Fibroblast of villous mesenchyme (primary cell): Measurements from ENCODE around the gene KLK13. TPM values are rescaled to one million over a fixed set of nuclear protein-coding genes. Genes with fewer than 3 reads are reported as not detected.

Source experiments
- DNase-seq: peaks from one replicate; pipeline ENCODE4 v3.0.0-alpha.2; 2010; ENCODE audit warnings: low read depth
- H3K4me3 ChIP-seq: 2 replicates; pipeline ENCODE4 v1.5.1; 2011; ENCODE audit warnings: low read depth, mild to moderate bottlenecking, low read length
- CTCF ChIP-seq: IDR thresholded peaks from 2 replicates; pipeline ENCODE4 v1.5.1; 2012; ENCODE audit warnings: low read depth, mild to moderate bottlenecking, low read length; ENCODE audit not compliant: insufficient read depth
- total RNA-seq: library from RNA; depleted of rRNA; stranded (reverse); fragments of >200 nt; gene quantifications from 2 replicates; pipeline ENCODE4 v1.2.3, GENCODE V29; 2012

The KLK13 gene
- total RNA-seq, 1 donor = not detected

GRCh38 chr19:51009061-51009891, 55.6 kb downstream of the KLK13 start:
- no peak overlapping the region for H3K4me3 ChIP-seq
- no peak for DNase-seq
- TF ChIP-seq CTCF = no peak

- H3K4me3 ChIP-seq = no peak overlapping the region
- DNase-seq = no peak
- no peak for TF ChIP-seq CTCF
Measured at GRCh38 chr19:51007488-51007887, 57.4 kb downstream of the KLK13 start.

DNA sequence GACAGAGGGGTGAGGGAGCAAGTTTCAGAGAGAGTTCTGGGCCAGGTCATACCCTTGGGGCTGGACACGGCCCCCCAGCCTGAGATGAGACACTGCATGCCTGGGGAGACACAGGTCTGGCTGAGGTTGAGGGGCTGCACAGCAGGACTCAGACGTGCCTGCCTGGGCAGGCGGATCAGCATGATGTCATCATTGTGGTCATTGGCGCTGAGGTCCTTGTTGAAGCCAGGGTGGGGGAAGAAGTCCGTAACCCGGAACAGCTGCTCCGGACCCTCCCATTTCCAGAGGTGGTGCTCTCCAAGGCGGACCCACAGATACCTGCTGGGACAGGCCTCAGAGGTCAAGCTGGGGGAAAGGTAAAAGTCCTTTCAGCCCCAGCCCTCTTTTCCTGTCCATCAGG, 58.5 kb downstream of the KLK13 start:
- H3K4me3 ChIP-seq = no peak overlapping the region
- TF ChIP-seq CTCF = no peak
- no peak for DNase-seq

Other genes starting within 250 kb of the KLK13 start
- gene KLK1, start 241.3 kb downstream of the KLK13 start, total RNA-seq = not detected in 2 replicates
- not detected in 2 replicates for gene KLK15, start 231.5 kb downstream of the KLK13 start, total RNA-seq
- not detected in 2 replicates for gene KLK3, start 210.2 kb downstream of the KLK13 start, total RNA-seq
- not detected in 2 replicates for gene KLK2, start 191.7 kb downstream of the KLK13 start, total RNA-seq
- gene KLK4, start 153.7 kb downstream of the KLK13 start, total RNA-seq = not detected in 2 replicates
- not detected in 2 replicates for gene KLK5, start 112.1 kb downstream of the KLK13 start, total RNA-seq
- gene KLK6, start 95.5 kb downstream of the KLK13 start, total RNA-seq = not detected in 2 replicates
- gene KLK7, start 81.2 kb downstream of the KLK13 start, total RNA-seq = not detected in 2 replicates
- gene KLK8, start 63.5 kb downstream of the KLK13 start, total RNA-seq = not detected in 2 replicates
- not detected in 2 replicates for gene KLK10, start 45.4 kb downstream of the KLK13 start, total RNA-seq
- gene KLK11, start 38.5 kb downstream of the KLK13 start, total RNA-seq = not detected in 2 replicates
- gene KLK12, start 30.1 kb downstream of the KLK13 start, total RNA-seq = not detected in 2 replicates
- gene KLK14, start 17.8 kb upstream of the KLK13 start, total RNA-seq = not detected in 2 replicates
- 4.8 and 5.2 TPM in 2 replicates for gene CTU1, start 43.3 kb upstream of the KLK13 start, total RNA-seq
- gene SIGLEC9, start 59.8 kb upstream of the KLK13 start, total RNA-seq = under 0.01 TPM in 1 of 2 replicates, not detected in the other
- not detected in 2 replicates for gene SIGLEC7, start 77.2 kb upstream of the KLK13 start, total RNA-seq
- gene CD33, start 160.0 kb upstream of the KLK13 start, total RNA-seq = not detected in 2 replicates
- not detected in 2 replicates for gene SIGLECL1, start 186.0 kb upstream of the KLK13 start, total RNA-seq
- not detected in 2 replicates for gene IGLON5, start 246.6 kb upstream of the KLK13 start, total RNA-seq